GM12892 (cell line): ENCODE measurements around the gene ANTXRL.
"Not testable (repeated sequence)": the region's sequence is repeated elsewhere in the genome, so short reads cannot be mapped to it uniquely, and the experiment has no call there.

Experiments used
- DNase-seq: peaks from one replicate; pipeline ENCODE4 v3.0.0; 2011; ENCODE audit not compliant: insufficient read length
- FAIRE-seq: peaks from 2 replicates; lab custom pipeline; 2011; peaks lifted over from hg19 to GRCh38; lab: Jason Lieb, UNC
- POLR2A ChIP-seq: IDR thresholded peaks from 2 replicates; pipeline ENCODE4 v1.6.1; 2011; ENCODE audit warnings: low read depth, low read length, control low read depth
- POLR2AphosphoS5 ChIP-seq: IDR thresholded peaks from 2 replicates; pipeline ENCODE4 v1.6.1; 2011; ENCODE audit warnings: low read depth, low read length, control low read depth
- TAF1 ChIP-seq: IDR thresholded peaks from 2 replicates; pipeline ENCODE4 v1.6.1; 2011; ENCODE audit warnings: low read depth, mild to moderate bottlenecking, control low read depth, low read length, borderline replicate concordance

Gene ANTXRL

GRCh38 chr10:46270086-46270811, 16.5 kb upstream of the ANTXRL start:
- TF ChIP-seq POLR2AphosphoS5 (no peak), POLR2A (no peak), TAF1 (no peak)
- DNase-seq (no peak), FAIRE-seq (no peak)

DNA sequence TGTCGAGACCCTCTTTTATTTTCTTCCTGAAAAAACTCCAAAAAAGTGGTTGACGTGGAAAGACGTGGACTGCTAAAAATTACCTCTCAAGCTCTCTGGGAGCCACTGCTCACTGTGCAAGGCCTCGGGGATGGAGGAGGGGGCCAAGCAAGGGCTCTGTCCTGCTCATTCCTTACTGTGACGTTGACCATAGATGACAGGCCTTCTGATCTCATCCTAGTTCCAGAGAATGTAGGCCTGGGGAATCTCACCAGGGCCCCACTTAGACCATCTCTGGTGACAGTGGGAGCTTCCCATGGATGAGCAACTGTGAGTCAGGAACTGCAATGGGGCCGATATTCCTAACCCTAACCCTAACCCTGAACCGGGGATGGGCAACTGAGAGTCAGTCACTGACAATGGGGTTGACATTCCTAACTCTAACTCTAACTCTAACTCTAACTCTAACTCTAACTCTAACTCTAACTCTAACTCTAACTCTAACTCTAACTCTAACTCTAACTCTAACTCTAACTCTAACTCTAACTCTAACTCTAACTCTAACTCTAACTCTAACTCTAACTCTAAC, 15.8 kb upstream of the ANTXRL start:
- DNase-seq, FAIRE-seq: not testable (repeated sequence)

DNA sequence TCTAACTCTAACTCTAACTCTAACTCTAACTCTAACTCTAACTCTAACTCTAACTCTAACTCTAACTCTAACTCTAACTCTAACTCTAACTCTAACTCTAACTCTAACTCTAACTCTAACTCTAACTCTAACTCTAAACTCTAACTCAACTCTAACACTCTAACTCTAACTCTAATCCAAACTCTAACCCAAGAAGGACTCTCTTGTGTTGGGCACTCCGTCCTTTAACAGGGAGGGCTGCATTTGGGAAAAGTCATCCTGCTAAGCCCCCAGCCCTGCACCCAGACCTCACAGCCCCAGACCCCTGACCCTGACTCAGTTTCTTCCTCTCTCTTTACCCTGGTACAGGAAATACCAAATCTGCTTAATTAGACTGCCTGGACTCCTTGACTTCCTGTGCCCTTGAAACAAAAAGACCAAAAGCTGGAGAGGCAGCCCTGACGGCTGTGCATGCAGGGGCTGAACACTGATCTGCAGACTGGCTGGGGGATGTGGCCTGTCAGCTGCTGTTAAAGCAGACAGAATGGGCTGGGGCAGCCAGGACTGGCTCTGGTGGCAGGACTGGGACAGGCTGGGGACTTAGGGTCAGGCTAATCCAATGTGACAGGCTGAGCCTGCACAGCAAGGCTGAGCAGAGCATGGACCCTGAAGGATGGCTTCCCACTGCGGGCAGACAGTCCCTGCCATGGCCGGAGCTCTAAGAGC, 14.8 kb upstream of the ANTXRL start:
- FAIRE-seq, DNase-seq: not testable (repeated sequence)

GRCh38 chr10:46272863-46273415, 13.9 kb upstream of the ANTXRL start:
- TF ChIP-seq TAF1, result no peak
- no peak for TF ChIP-seq POLR2A
- TF ChIP-seq POLR2AphosphoS5, result no peak
- FAIRE-seq, result no peak
- DNase-seq, result no peak

DNA sequence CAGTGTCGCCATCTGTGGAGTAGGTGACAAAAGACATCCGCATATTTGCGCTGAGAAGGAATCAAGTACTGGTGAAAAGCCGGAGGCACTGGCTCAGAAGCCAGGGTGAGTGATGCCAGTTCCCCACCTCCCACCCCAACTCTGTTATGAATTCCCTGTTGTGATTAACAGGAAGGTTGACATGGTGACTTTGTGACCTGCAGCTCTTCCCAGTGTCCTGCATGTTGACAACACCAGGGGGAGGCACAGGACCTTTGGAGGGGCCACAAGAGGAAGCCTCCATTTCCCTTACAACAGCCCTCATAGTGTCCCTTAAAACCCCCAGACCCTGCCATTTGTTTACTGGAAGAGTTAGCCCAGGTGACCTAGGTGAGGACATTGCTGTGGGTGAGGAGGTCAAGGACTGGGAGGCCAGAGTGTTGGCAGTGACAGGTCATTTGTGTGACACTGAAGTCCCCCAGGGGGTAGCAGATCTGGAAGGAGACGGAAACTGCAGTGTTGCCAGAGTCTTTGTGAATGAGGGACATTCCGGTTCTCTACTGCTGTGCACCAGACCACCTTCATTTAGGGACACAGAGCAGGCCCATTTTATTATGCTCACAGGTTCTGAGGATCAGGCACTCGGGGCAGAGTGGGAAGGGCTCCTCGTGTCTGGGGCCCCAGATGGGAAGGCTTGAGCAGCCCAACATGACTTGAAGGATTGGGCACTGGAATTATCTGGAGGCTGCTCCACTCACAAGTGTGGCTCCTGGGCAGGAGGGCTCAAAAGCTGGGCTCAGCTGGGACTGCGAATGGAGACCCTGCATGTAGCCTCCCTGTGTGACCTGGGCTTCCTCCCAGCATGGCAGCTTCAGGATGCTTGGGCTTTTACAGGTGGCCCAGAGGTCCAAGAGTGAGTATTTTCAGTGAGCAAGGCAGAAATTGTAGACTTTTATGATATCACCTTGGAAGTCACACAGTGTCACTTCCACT, 13.0 kb upstream of the ANTXRL start:
- DNase-seq, result no peak
- FAIRE-seq, result no peak
- TF ChIP-seq TAF1 (no peak), POLR2A (no peak), POLR2AphosphoS5 (no peak)

DNA sequence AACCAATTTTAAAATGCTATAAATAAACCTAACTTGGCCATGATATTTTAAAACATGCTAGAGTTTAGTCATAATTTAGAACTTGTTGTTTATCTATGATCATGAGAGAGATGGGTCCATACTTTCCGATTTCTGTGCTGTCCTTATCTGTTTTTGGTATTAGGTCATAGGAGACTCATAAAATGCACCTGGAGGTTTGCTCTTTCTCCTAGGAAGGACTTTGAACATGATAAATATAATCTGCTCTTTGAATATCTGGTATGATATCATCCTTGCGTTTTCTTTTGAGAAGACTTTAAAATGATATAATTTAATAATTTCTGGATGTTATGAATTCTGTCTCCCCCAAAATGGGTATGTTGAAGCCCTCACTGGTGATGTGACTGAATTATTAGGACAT, 9.0 kb upstream of the ANTXRL start:
- no peak for DNase-seq
- FAIRE-seq, result no peak
- TF ChIP-seq POLR2A, result no peak
- no peak for TF ChIP-seq POLR2AphosphoS5
- TF ChIP-seq TAF1, result no peak

GRCh38 chr10:46282421-46282831, 4.4 kb upstream of the ANTXRL start:
- not testable (repeated sequence) for DNase-seq, FAIRE-seq

- TF ChIP-seq TAF1, result no peak
- no peak for TF ChIP-seq POLR2A
- no peak for TF ChIP-seq POLR2AphosphoS5
- FAIRE-seq (no peak), DNase-seq (no peak)
Measured at GRCh38 chr10:46282842-46283574, 3.8 kb upstream of the ANTXRL start.

- no peak for TF ChIP-seq TAF1
- TF ChIP-seq POLR2A, result no peak
- TF ChIP-seq POLR2AphosphoS5, result no peak
- DNase-seq (no peak), FAIRE-seq (no peak)
Measured at GRCh38 chr10:46283580-46284285, 3.1 kb upstream of the ANTXRL start.
